Activated CD8-positive, alpha-beta memory T cell treated with anti-CD3 and anti-CD28 coated beads for 36 hours (primary cell): ENCODE results near the gene C15orf39. TPM values are rescaled to one million over a fixed set of nuclear protein-coding genes. Genes with fewer than 3 reads are reported as not detected.
"Not testable (repeated sequence)": the region's sequence is repeated elsewhere in the genome, so short reads cannot be mapped to it uniquely, and the experiment has no call there.

Source experiments
- CTCF ChIA-PET: fragments of 350-600 bp; sonication (Branson Sonifier 250); formaldehyde crosslinking; loops from one replicate; lab custom pipeline; 2021; ENCODE audit warnings: antibody characterized with exemption; lab: Charles Lee
- POLR2A ChIA-PET: fragments of 350-600 bp; sonication (Branson Sonifier 250); formaldehyde crosslinking; loops from one replicate; lab custom pipeline; 2021; ENCODE audit warnings: antibody characterized with exemption; lab: Charles Lee
- total RNA-seq, 2 experiments: library from RNA; stranded (reverse); gene quantifications; one replicate each; pipeline ENCODE4 v1.2.3, GENCODE V29; 2021

Gene C15orf39
- total RNA-seq: 10 to 100 TPM; 32.8 to 35.1 TPM

- CTCF ChIA-PET: interaction anchor here (0.7 to 2.4 kb wide), 7 partner anchors 53 to 206 kb away, joined by 3 to 13 read pairs (median 5); partner anchors contain the start of gene SCAMP5
- POLR2A ChIA-PET: interaction anchor here (0.5 to 2.5 kb wide), 9 partner anchors 10 to 264 kb away, joined by 3 to 25 read pairs (median 5); partner anchors contain the start of genes COX5A and PPCDC
Measured at GRCh38 chr15:75201616-75202250, at the start of gene C15orf39. Gene C15orf39, plus strand, starts transcription at chr15:75201882. Its CDS starts 4,167 bp downstream, at chr15:75206049.

- ChIA-PET CTCF (no interaction called here), POLR2A (no interaction called here)
Measured at GRCh38 chr15:75152382-75153079, 49.2 kb upstream of the C15orf39 start.

- CTCF ChIA-PET: no interaction called here
Measured at GRCh38 chr15:75153087-75153486, 48.6 kb upstream of the C15orf39 start.

GRCh38 chr15:75153565-75154276 is 48.0 kb upstream of the C15orf39 start:
- POLR2A ChIA-PET: interaction anchor here (0.6 kb wide), 1 partner anchor 1144 kb away, joined by 8 read pairs; no protein-coding TSS in a partner anchor
- CTCF ChIA-PET: interaction anchor here (0.7 kb wide), 1 partner anchor 45 kb away, joined by 3 read pairs; no protein-coding TSS in a partner anchor

More at GRCh38 chr15:75153087-75153486, 48.6 kb upstream of the C15orf39 start:
- POLR2A ChIA-PET: no interaction called here

- POLR2A ChIA-PET: no interaction called here
- CTCF ChIA-PET: interaction anchor here (0.7 kb wide), 1 partner anchor 46 kb away, joined by 3 read pairs; no protein-coding TSS in a partner anchor
Measured at GRCh38 chr15:75154461-75155062, 47.1 kb upstream of the C15orf39 start.

- ChIA-PET CTCF (interaction anchor here (1.2 kb wide), 1 partner anchor 40 kb away, joined by 3 read pairs; no protein-coding TSS in a partner anchor), POLR2A (interaction anchor here (0.6 kb wide), 1 partner anchor 22 kb away, joined by 3 read pairs; no protein-coding TSS in a partner anchor)
Measured at GRCh38 chr15:75156326-75157215, 45.1 kb upstream of the C15orf39 start.

GRCh38 chr15:75158402-75158801 is 43.3 kb upstream of the C15orf39 start:
- ChIA-PET POLR2A (no interaction called here), CTCF (no interaction called here)

- CTCF ChIA-PET: no interaction called here
Measured at GRCh38 chr15:75159244-75159643, 42.4 kb upstream of the C15orf39 start.

GRCh38 chr15:75161106-75161916 is 40.4 kb upstream of the C15orf39 start:
- POLR2A ChIA-PET: no interaction called here
- CTCF ChIA-PET: no interaction called here

More at GRCh38 chr15:75159244-75159643, 42.4 kb upstream of the C15orf39 start:
- POLR2A ChIA-PET: no interaction called here

GRCh38 chr15:75161917-75162414 is 39.7 kb upstream of the C15orf39 start:
- POLR2A ChIA-PET: no interaction called here
- CTCF ChIA-PET: no interaction called here

- POLR2A ChIA-PET: no interaction called here
- CTCF ChIA-PET: no interaction called here
Measured at GRCh38 chr15:75163150-75163564, 38.5 kb upstream of the C15orf39 start.

GRCh38 chr15:75164625-75165350 is 36.9 kb upstream of the C15orf39 start:
- ChIA-PET POLR2A (no interaction called here), CTCF (no interaction called here)

- CTCF ChIA-PET: not testable (repeated sequence)
- POLR2A ChIA-PET: interaction anchor here (0.6 kb wide), 1 partner anchor 311 kb away, joined by 6 read pairs; no protein-coding TSS in a partner anchor
Measured at GRCh38 chr15:75166489-75167063, 35.1 kb upstream of the C15orf39 start.

GRCh38 chr15:75167588-75168350 is 33.9 kb upstream of the C15orf39 start:
- CTCF ChIA-PET: no interaction called here

GRCh38 chr15:75168374-75168773 is 33.3 kb upstream of the C15orf39 start:
- POLR2A ChIA-PET: no interaction called here
- CTCF ChIA-PET: interaction anchor here (1.0 kb wide), 1 partner anchor 36 kb away, joined by 3 read pairs; no protein-coding TSS in a partner anchor

More at GRCh38 chr15:75167588-75168350, 33.9 kb upstream of the C15orf39 start:
- POLR2A ChIA-PET: no interaction called here
